Measurements from ENCODE around the gene IFNL3. TPM values are rescaled to one million over a fixed set of nuclear protein-coding genes. Genes with fewer than 3 reads are reported as not detected.

IFNL3 gene
- polyA plus RNA-seq, 1 donor (not counting 4 experiments of a cell fraction or from before 2014, with no cell fraction given), result not detected

GRCh38 chr19:39196320-39196719 lies 48.5 kb downstream of the IFNL3 start:
- no peak overlapping the region for H3K4me2 ChIP-seq (ENCODE audit: control insufficient read depth, extremely low read depth, insufficient read depth, low read depth, low read length)
- no peak for FAIRE-seq
- no peaks in the 10 kb centered on the region for H3K36me3 ChIP-seq (ENCODE audit: control insufficient read depth in 2 of 2, extremely low read depth in 1 of 2, insufficient read depth in 2 of 2, low read length in 2 of 2)
- no peaks in the 10 kb centered on the region for H3K79me2 ChIP-seq (ENCODE audit: control insufficient read depth, insufficient read depth, low read length)
- H3K27me3 ChIP-seq (ENCODE audit: control insufficient read depth, extremely low read depth, insufficient read depth, low read length), result peaks cover 33% of the 10 kb centered on the region
- H3K9me3 ChIP-seq (ENCODE audit: control insufficient read depth, low read depth, low read length), result no peaks in the 10 kb centered on the region
- no peak overlapping the region for H3K27ac ChIP-seq (ENCODE audit: control insufficient read depth, insufficient read depth, low read length)
- no peak overlapping the region for H3K9ac ChIP-seq (ENCODE audit: control insufficient read depth, extremely low read depth, insufficient read depth, low read length)
- H2AFZ ChIP-seq (ENCODE audit: control insufficient read depth, low read length), result no peak overlapping the region
- H3K4me3 ChIP-seq (ENCODE audit: control insufficient read depth in 2 of 3, extremely low read depth in 1 of 3, insufficient read depth in 2 of 3, low read depth in 1 of 3, low read length in 3 of 3), result no peak overlapping the region
- dilution Hi-C loops (cut with MboI; ENCODE audit: extremely low pct_ligation_motif_present, low sequenced_read_pairs), result no loop called here
- TF ChIP-seq CTCF (optimal IDR thresholded peaks at IDR 0.05 in 1 of 3, IDR thresholded peaks at IDR 0.05 in 1 of 3, conservative IDR thresholded peaks at IDR 0.05 in 1 of 3; ENCODE audit: extremely low read depth in 1 of 3, insufficient read depth in 2 of 3, low read length in 3 of 3) (no peak), EZH2 (IDR thresholded peaks at IDR 0.05; ENCODE audit: low read length) (no peak)
- H3K4me1 ChIP-seq (ENCODE audit: control insufficient read depth, extremely low read depth, insufficient read depth, low read length), result peaks cover 23% of the 10 kb centered on the region
- no peaks in the 10 kb centered on the region for H3K9me1 ChIP-seq (ENCODE audit: control insufficient read depth, extremely low read depth, insufficient read depth, low read length)
- no peaks in the 10 kb centered on the region for H4K20me1 ChIP-seq (ENCODE audit: control insufficient read depth, extremely low read depth, insufficient read depth, low read length)
- no peak for DNase-seq (ENCODE audit: low read depth, low spot score)

- Histone ChIP-seq H3K27ac (ENCODE audit: control insufficient read depth, insufficient read depth, low read length) (no peak overlapping the region), H3K79me2 (ENCODE audit: control insufficient read depth, insufficient read depth, low read length) (no peaks in the 10 kb centered on the region), H3K9me3 (ENCODE audit: control insufficient read depth, low read depth, low read length) (no peaks in the 10 kb centered on the region), H3K4me3 (ENCODE audit: control insufficient read depth in 2 of 3, extremely low read depth in 1 of 3, insufficient read depth in 2 of 3, low read depth in 1 of 3, low read length in 3 of 3) (no peak overlapping the region), H3K9me1 (ENCODE audit: control insufficient read depth, extremely low read depth, insufficient read depth, low read length) (no peaks in the 10 kb centered on the region), H3K4me2 (ENCODE audit: control insufficient read depth, extremely low read depth, insufficient read depth, low read depth, low read length) (no peak overlapping the region), H3K9ac (ENCODE audit: control insufficient read depth, extremely low read depth, insufficient read depth, low read length) (no peak overlapping the region), H2AFZ (ENCODE audit: control insufficient read depth, low read length) (no peak overlapping the region), H3K36me3 (ENCODE audit: control insufficient read depth in 2 of 2, extremely low read depth in 1 of 2, insufficient read depth in 2 of 2, low read length in 2 of 2) (no peaks in the 10 kb centered on the region), H4K20me1 (ENCODE audit: control insufficient read depth, extremely low read depth, insufficient read depth, low read length) (no peaks in the 10 kb centered on the region), H3K4me1 (ENCODE audit: control insufficient read depth, extremely low read depth, insufficient read depth, low read length) (peaks cover 23% of the 10 kb centered on the region), H3K27me3 (ENCODE audit: control insufficient read depth, extremely low read depth, insufficient read depth, low read length) (peaks cover 33% of the 10 kb centered on the region)
- no peak for FAIRE-seq
- TF ChIP-seq CTCF (optimal IDR thresholded peaks at IDR 0.05 in 1 of 3, IDR thresholded peaks at IDR 0.05 in 1 of 3, conservative IDR thresholded peaks at IDR 0.05 in 1 of 3; ENCODE audit: extremely low read depth in 1 of 3, insufficient read depth in 2 of 3, low read length in 3 of 3) (no peak), EZH2 (IDR thresholded peaks at IDR 0.05; ENCODE audit: low read length) (no peak)
- no peak for DNase-seq (ENCODE audit: low read depth, low spot score)
- dilution Hi-C loops (cut with MboI; ENCODE audit: extremely low pct_ligation_motif_present, low sequenced_read_pairs), result no loop called here
Observed at GRCh38 chr19:39195755-39196154, 49.1 kb downstream of the IFNL3 start.

Data from keratinocyte (primary cell).